ENCODE results near the gene TMEM271.

TMEM271 gene, protein sequence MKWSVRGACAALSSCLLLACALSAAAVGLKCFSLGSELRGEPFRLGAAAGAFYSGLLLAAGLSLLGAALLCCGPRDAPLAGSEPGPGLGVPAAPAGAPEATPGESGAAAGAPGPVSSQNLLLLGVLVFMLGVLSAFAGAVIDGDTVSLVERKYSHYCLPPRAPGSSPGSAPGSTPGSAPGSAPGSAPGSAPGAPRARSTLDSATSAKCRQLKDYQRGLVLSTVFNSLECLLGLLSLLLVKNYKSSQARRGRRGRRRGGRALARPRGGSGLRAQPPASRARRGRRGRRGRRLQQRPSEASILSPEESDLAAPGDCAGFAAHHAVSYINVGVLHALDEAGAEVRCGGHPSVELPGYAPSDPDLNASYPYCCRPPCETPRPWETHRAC

DNA sequence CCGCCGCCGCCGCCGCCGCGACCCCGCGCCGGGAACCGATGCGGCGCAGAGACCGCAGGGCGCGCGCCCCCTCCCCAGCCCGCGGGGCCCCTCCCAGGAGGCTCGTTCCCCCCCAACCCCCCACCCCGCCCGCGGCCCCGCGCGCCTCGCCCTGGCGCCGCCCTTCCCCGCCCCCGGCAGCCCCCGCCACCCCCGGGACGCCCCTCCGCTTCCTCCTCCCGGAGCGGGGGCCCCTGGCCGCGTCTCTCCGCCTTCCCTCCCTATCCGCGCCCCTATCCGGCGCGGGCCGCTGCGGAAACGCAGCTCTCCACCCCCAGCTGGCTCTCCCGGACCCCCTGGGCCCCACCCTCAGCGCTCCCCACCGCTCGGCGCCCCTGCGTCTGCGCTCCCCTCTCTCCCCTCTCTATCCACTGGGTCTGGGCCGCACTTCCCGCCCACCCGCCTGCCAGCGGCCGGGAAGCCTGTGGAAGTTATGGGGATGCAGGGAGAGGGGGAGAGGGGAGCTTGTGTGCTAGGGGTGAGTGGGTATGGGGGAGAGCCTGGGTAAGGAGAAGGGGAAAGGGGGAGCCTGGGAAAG, at the start of gene TMEM271:
Gene TMEM271, minus strand, starts transcription at position 51 of the 577 bp plus-strand sequence. CDS start 233 bp downstream, outside the sequence.
- Histone ChIP-seq H3K4me1 (no peaks in the 10 kb centered on the region), H3K9me3 (no peaks in the 10 kb centered on the region), H3K36me3 (replicated peaks) (no peaks in the 10 kb centered on the region), H3K4me3 (peak within 1 kb of the TSS; percentile 15; the same call in 1 of the 2 replicates), H3K27me3 (ENCODE audit: low read depth) (peaks cover 34% of the 10 kb centered on the region)
- DNase-seq (ENCODE audit: low spot score in 2 of 2): no peak
- in situ Hi-C loops (cut with MboI; ENCODE audit: low sequenced_read_pairs): no loop called here

DNA sequence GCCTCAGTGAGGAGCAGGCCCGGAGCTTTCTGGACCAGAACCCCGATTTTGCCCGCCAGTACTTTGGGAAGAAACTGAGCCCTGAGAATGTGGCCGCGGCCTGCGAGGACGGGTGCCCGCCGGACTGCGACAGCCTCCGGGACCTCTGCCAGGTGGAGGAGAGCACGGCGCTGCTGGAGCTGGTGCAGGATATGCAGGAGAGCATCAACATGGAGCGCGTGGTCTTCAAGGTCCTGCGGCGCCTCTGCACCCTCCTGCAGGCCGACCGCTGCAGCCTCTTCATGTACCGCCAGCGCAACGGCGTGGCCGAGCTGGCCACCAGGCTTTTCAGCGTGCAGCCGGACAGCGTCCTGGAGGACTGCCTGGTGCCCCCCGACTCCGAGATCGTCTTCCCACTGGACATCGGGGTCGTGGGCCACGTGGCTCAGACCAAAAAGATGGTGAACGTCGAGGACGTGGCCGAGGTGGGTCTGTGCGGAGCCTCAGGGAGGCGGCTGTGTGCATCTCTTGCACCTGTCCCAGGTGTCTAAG, 49.6 kb upstream of the TMEM271 start:
- H3K36me3 ChIP-seq (replicated peaks): no peaks in the 10 kb centered on the region
- no peaks in the 10 kb centered on the region for H3K27me3 ChIP-seq (ENCODE audit: low read depth)
- in situ Hi-C loops (cut with MboI; ENCODE audit: low sequenced_read_pairs): no loop called here
- H3K4me3 ChIP-seq: no peak overlapping the region
- DNase-seq (ENCODE audit: low spot score in 2 of 2): no peak
- no peaks in the 10 kb centered on the region for H3K9me3 ChIP-seq
- H3K4me1 ChIP-seq: no peaks in the 10 kb centered on the region

DNA sequence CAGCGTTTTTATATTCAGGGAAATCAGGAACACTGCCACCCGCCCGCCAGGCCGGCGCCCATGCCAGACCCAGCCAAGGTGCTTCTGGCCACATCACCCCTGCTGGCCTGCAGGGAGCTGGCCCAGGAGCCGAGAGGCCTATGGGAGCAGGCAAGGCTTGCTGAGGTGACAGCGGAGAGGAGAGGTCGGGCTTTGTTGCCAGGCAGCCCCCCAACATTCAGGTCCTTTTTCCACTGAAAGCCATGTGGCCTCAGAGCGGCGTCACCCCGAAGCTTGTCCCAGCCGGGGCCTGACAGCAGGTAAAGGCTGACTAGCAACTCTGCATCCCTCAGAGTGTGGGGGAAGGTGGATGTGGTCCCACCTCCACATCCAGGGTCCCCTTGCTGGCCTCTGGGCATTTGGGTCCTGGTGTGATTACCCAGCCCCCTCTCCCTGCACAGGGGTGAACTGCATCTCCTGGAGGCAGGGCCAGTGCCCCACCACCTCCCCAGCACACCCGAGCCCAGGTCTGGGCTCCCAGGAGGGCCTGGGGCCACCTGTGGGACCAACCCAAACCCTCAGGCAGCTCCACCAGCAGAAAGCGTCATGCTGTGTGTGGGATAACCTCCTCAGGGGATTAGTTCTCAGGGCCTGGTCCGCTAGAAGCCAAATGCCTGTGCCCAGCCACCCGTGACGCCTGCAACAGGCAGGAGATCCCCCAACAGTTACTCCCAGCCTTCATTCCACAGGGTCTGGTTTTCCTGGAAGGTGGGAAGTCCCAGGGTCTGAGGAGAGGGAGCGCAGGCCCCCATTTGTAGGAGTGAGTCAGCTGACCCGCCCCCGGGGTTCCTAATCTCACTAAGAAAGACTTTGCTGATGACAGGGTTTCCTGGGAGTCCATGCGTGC, 48.9 kb upstream of the TMEM271 start, which contains the start of gene PDE6B:
Gene PDE6B, plus strand, starts transcription at position 869 of the 886 bp plus-strand sequence. CDS start 54 bp downstream, outside the sequence.
- Histone ChIP-seq H3K36me3 (replicated peaks) (no peaks in the 10 kb centered on the region), H3K27me3 (ENCODE audit: low read depth) (no peaks in the 10 kb centered on the region), H3K4me3 (no peak within 1 kb of the TSS), H3K9me3 (no peaks in the 10 kb centered on the region), H3K4me1 (no peaks in the 10 kb centered on the region)
- in situ Hi-C loops (cut with MboI; ENCODE audit: low sequenced_read_pairs): no loop called here
- no peak for DNase-seq (ENCODE audit: low spot score in 2 of 2)

DNA sequence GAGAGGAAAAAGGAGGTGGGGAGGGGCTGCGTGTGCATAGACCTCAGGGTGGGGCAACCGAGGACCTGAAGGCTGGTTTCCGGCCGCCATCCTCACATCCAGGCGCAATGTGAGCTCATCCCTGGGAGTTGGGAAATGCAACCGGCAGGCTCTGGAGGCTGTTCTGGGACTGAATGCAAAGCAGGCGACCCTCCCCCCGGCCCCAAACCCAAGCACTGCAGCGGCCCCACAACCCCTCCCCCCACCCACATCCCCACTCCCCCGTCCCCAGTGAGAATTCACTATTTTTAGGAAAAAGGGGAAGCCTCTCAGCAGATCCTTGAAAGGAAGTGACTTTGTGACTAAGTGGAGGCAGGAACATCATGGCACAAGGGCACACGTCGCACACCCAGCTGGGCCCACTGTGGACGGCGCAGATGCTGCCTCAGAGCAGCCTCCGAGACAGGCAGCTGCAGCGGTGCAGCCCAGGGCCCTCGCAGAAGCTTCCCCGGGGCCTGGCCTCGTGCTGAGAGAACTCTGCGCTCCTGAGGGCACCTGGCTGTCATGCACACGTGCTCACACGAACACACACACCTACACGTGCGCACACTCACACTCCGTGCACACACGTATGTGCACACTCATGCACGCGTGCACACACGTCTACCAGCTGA, 47.9 kb upstream of the TMEM271 start:
- no peak for DNase-seq (ENCODE audit: low spot score in 2 of 2)
- in situ Hi-C loops (cut with MboI; ENCODE audit: low sequenced_read_pairs): no loop called here
- no peak overlapping the region for H3K4me3 ChIP-seq
- H3K27me3 ChIP-seq (ENCODE audit: low read depth): no peaks in the 10 kb centered on the region
- no peaks in the 10 kb centered on the region for H3K36me3 ChIP-seq (replicated peaks)
- H3K9me3 ChIP-seq: no peaks in the 10 kb centered on the region
- H3K4me1 ChIP-seq: no peaks in the 10 kb centered on the region

DNA sequence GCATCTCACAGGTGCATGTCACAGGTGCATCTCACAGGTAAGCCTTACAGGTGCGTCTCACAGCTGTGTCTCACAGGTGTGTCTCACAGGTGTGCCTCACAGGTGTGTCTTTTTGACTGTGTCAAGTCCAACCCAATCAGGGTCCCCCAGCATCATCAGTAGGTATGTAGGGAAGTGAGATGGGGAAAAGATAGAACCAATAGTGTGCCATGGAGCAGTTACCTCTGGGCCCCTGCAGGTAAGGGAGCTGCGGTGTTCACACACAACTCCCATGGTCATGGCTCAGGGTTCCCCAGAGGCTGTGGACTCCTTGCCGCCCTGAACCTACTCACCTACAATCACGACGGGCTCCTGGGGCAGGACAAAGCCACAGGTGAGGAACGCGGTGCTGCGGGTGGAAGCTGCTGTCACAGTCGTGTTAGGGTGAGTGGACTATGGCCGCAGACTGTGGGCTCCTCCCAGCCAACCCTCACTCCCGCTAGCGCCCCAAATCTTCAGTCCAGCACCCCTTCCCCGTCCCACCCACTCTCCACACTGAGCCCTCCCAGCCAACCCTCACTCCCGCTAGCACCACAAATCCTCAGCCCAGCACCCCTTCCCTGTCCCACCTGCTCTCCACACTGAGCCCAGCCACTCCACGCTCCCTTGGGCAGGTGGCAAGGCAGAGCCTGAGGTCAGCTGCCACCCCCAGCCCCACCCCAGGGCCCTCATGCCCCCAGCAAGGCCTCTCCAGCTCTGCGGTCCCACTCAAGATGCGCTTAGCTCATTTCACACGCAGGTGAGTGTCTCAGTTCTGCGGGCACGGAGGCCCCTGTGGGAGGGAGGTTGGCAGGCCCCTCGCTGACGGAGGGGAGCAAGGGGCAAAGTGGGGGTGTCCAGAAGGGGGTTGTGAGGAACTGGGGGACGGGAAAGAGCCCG, 47.2 kb upstream of the TMEM271 start:
- H3K4me3 ChIP-seq: no peak overlapping the region
- no peaks in the 10 kb centered on the region for H3K36me3 ChIP-seq (replicated peaks)
- no peaks in the 10 kb centered on the region for H3K4me1 ChIP-seq
- DNase-seq (ENCODE audit: low spot score in 2 of 2): no peak
- in situ Hi-C loops (cut with MboI; ENCODE audit: low sequenced_read_pairs): no loop called here
- H3K27me3 ChIP-seq (ENCODE audit: low read depth): no peaks in the 10 kb centered on the region
- no peaks in the 10 kb centered on the region for H3K9me3 ChIP-seq

DNA sequence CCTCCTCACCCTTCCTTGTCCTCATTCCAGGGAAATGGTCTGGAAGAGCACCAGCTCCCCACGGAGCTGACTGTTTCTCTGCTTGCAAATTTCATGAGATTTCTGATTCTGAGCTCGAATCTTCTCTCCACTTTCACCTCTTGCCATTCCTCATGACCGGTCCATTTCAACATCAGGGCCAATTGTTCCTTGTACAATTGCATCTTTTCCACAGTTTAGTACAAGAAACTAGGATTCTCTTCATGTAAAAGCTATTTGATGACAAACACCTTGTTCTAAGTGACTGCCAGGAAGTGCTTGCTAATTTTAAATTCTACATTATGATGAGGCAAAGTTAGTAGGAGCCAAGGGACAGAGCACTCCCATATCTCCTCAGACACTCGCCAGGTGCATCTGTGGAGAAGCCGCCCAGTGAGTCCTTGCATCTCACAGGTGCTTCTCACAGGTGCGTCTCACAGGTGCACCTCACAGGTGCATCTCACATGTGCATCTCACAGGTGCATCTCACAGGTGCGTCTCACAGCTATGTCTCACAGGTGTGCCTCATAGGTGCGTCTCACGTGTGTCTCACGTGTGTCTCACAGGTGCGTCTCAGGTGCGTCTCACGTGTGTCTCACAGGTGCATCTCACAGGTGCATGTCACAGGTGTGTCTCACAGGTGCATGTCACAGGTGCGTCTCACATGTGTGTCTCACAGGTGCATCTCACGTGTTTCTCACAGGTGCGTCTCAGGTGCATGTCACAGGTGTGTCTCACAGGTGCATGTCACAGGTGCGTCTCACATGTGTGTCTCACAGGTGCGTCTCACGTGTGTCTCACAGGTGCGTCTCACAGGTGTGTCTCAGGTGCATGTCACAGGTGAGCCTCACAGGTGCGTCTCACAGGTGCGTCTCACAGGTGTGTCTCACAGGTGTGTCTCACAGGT, 46.2 kb upstream of the TMEM271 start:
- Histone ChIP-seq H3K27me3 (ENCODE audit: low read depth) (no peaks in the 10 kb centered on the region), H3K36me3 (replicated peaks) (no peaks in the 10 kb centered on the region), H3K4me3 (no peak overlapping the region), H3K4me1 (no peaks in the 10 kb centered on the region), H3K9me3 (no peaks in the 10 kb centered on the region)
- DNase-seq (ENCODE audit: low spot score in 2 of 2): no peak
- in situ Hi-C loops (cut with MboI; ENCODE audit: low sequenced_read_pairs): no loop called here

DNA sequence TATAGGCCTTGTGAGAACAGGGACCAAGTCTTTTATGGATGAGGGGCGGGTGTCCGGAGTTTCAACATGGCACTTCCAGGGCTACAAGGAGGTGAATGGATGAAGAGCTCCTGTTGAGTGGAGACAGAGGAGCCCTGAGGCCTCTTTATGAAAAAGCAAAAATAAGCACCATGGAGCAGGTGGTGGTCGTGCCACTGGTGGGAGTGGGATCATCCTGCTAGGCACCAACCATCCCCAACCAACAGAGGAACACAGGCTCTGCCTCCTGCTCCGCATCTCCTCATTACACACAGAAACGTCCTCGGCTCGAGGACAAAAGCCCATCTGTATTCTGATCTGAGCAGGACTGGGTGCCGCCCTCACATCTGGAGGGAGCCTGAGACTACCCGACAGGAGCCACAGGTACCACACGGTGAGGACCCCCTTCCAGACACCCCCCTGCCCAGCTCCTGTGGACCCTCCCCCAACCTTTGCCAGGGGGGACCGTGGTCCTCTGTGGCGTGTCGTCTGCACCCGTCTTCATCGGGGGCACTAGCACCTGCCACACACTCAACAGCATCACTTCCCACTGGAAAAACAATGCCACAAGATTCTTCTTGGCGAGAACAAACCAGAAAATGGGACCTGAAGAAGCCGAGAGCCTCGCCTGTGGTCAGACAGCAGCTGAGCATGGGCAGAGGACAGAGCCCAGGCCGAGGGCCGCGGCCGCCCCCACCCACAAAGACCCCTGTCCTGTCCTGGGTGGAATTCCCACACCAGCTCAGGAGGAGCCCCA, 45.4 kb upstream of the TMEM271 start:
- Histone ChIP-seq H3K27me3 (ENCODE audit: low read depth) (no peaks in the 10 kb centered on the region), H3K4me3 (no peak overlapping the region), H3K36me3 (replicated peaks) (no peaks in the 10 kb centered on the region), H3K9me3 (no peaks in the 10 kb centered on the region), H3K4me1 (no peaks in the 10 kb centered on the region)
- no peak for DNase-seq (ENCODE audit: low spot score in 2 of 2)
- in situ Hi-C loops (cut with MboI; ENCODE audit: low sequenced_read_pairs): no loop called here

DNA sequence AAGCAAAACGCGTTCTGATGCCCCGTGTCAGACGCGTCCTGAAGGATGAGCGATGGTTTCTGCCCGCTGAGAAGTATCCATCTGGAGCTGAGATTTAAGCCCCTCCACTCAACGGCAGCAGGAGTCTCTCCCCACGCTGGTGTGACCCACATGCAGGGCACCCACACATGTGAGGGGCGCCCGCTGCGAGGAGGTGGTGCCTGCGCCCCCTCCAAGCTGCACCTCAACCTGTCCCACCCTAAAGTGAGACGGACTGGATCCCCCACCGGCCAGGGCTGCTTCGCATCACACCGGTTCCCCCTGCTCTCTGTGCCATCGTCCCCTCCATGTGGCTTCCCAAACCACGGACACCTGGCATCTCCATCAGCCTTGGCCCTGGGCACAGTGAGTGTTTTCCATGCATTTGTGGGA, 44.8 kb upstream of the TMEM271 start:
- Histone ChIP-seq H3K27me3 (ENCODE audit: low read depth) (no peaks in the 10 kb centered on the region), H3K4me3 (no peak overlapping the region), H3K9me3 (no peaks in the 10 kb centered on the region), H3K4me1 (no peaks in the 10 kb centered on the region), H3K36me3 (replicated peaks) (no peaks in the 10 kb centered on the region)
- no peak for DNase-seq (ENCODE audit: low spot score in 2 of 2)
- in situ Hi-C loops (cut with MboI; ENCODE audit: low sequenced_read_pairs): no loop called here

DNA sequence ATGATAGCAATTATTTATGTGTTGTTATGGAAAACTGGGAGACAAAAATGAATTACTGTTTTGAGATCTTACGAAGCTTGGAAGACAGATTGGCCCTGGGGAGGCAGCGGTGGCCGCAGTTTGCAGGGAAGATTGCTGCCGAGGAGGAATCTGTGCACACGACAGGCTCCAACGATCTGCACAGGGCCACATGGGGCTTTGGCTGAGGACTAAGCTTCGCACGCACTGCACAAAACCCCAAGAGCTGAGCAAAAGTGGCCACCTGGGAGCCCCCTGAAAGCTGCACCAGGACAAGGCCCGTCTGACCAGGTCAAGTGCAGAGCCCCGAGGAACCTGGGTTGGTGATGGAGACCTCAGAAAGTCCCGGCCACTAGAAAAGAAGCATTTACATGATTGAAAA, 44.1 kb upstream of the TMEM271 start:
- in situ Hi-C loops (cut with MboI; ENCODE audit: low sequenced_read_pairs): no loop called here
- DNase-seq (ENCODE audit: low spot score in 2 of 2): no peak
- Histone ChIP-seq H3K27me3 (ENCODE audit: low read depth) (no peaks in the 10 kb centered on the region), H3K36me3 (replicated peaks) (no peaks in the 10 kb centered on the region), H3K9me3 (no peaks in the 10 kb centered on the region), H3K4me3 (no peak overlapping the region), H3K4me1 (no peaks in the 10 kb centered on the region)

DNA sequence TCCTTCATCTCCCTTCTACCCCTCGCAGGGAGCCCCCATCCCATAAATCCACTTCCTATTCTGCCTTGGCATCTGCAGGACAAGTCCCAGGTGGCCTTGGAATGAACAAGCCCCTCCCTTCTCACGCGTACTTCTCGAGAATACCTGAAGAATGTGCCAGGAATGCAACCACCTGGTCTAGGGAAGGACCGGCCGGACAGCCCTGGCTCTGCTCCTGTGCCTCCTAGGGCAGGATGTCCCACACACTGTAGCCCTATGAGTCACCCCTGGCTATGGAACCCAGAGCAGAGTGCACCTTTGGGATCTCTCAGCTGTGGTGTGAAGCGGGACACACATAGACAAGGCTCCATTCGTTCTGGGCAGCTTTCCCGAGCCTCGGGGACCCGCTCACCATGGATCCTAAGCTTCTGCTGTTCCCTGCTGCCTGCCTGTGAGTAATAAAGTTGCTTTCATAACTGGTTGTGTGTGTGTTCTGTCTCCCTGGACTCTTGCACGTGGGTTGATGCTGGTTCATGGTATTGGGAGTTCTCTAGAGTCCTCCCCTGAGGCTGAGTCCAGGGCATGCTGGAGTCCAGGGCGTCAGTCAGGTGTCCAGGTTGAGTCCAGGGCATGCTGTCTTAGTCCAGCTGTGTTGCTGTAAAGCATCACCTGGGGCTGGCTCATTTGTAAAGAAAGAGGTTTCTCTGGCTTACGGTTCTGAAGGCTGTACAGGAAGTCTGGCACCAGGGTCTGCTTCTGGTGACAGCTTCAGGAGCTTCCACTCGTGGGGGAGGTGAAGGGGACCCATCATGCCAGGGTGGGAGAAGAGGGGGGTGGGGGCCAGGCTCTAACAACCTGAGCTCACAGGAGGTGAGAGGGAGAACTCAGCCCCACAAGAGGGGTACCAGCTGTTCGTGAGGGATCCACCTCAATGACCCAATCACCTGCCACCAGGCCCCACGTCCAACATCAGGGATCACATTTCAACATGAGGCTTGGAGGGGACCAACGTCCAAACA, 41.8 kb upstream of the TMEM271 start:
- H3K4me3 ChIP-seq: no peak overlapping the region
- no peaks in the 10 kb centered on the region for H3K9me3 ChIP-seq
- 0 out of 2 replicates have a peak, but pooled peaks cover 3% of the 10 kb centered on the region for H3K27me3 ChIP-seq (ENCODE audit: low read depth)
- in situ Hi-C loops (cut with MboI; ENCODE audit: low sequenced_read_pairs): no loop called here
- H3K4me1 ChIP-seq: no peaks in the 10 kb centered on the region
- no peak for DNase-seq (ENCODE audit: low spot score in 2 of 2)
- no peaks in the 10 kb centered on the region for H3K36me3 ChIP-seq (replicated peaks)
